ENCODE results near the gene COL6A5. TPM values are rescaled to one million over a fixed set of nuclear protein-coding genes. Genes with fewer than 3 reads are reported as not detected.

Gene COL6A5
- total RNA-seq, 1 experiment from 2014 or later: not detected

DNA sequence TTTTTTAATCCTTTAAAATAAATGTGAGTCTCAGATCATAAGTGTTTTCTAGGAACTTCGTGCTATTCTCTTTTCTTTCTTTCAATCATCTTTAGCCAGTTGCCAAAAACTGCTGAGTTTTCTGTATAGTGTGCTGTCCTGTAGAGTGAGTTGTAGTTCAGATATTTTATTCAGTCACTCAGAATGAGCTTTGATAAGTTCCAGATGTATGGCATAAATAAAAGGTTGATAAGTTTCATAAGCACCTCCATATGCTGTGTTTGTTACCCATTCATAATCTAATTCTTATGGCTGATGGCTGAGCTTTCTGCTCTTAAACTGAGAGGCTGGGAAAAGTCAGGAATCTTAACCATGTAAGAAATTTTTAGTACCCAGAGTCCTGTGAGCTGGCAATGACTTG is 112.2 kb downstream of the COL6A5 start:
- Mint-ChIP-seq H3K27ac (ENCODE audit: low read depth, unreplicated experiment) (no peak overlapping the region), H3K4me3 (ENCODE audit: unreplicated experiment) (no peak overlapping the region), H3K27me3 (ENCODE audit: insufficient read depth, unreplicated experiment) (peaks cover 11% of the 10 kb centered on the region), H3K9me3 (ENCODE audit: unreplicated experiment) (no peaks in the 10 kb centered on the region), H3K36me3 (ENCODE audit: insufficient read depth, unreplicated experiment) (no peaks in the 10 kb centered on the region), H3K4me1 (ENCODE audit: insufficient read depth, unreplicated experiment) (no peaks in the 10 kb centered on the region)
- intact Hi-C loops (cut with micrococcal nuclease): no loop called here
- ChIA-PET CTCF (interaction anchor here (1.3 kb wide), 1 partner anchor 19 kb away, joined by 3 read pairs; no protein-coding TSS in a partner anchor), POLR2A (no interaction called here)
- DNase-seq (ENCODE audit: unreplicated experiment): no peak
- no peak for TF ChIP-seq CTCF (IDR thresholded peaks at IDR 0.05; ENCODE audit: unreplicated experiment)
- no TSS peak for BruUV-seq (replicated peaks)

DNA sequence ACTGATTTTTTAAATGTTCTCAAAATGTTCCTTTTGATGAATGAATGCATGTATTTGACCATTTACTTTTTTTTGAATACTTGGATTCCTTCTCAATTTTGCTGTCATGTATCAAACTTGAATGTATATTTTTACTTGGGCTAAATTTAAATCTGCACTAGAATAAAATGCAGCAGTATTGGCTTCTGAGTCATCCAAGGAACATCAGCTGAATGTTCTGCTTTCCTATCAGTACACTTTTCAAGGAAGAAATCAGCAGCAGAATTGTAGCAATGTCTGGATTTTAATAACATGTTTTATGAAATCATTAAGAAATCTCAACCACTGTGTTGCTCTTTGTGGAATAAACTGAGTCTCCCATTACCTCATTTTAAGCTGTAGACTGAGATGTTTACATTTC is 114.5 kb downstream of the COL6A5 start:
- TF ChIP-seq CTCF (IDR thresholded peaks at IDR 0.05; ENCODE audit: unreplicated experiment): no peak
- Mint-ChIP-seq H3K4me1 (ENCODE audit: insufficient read depth, unreplicated experiment) (no peaks in the 10 kb centered on the region), H3K36me3 (ENCODE audit: insufficient read depth, unreplicated experiment) (no peaks in the 10 kb centered on the region), H3K27me3 (ENCODE audit: insufficient read depth, unreplicated experiment) (peaks cover 16% of the 10 kb centered on the region), H3K9me3 (ENCODE audit: unreplicated experiment) (no peaks in the 10 kb centered on the region), H3K27ac (ENCODE audit: low read depth, unreplicated experiment) (no peak overlapping the region), H3K4me3 (ENCODE audit: unreplicated experiment) (no peak overlapping the region)
- CTCF ChIA-PET: interaction anchor here (0.7 kb wide), 1 partner anchor 103 kb away, joined by 3 read pairs; no protein-coding TSS in a partner anchor
- POLR2A ChIA-PET: no interaction called here
- no peak for DNase-seq (ENCODE audit: unreplicated experiment)
- BruUV-seq (replicated peaks): no TSS peak
- intact Hi-C loops (cut with micrococcal nuclease): no loop called here

- TF ChIP-seq CTCF (IDR thresholded peaks at IDR 0.05; ENCODE audit: unreplicated experiment): no peak
- no TSS peak for BruUV-seq (replicated peaks)
These were observed 116.6 kb downstream of the COL6A5 start for GRCh38 chr3:130462089-130462488.

DNA sequence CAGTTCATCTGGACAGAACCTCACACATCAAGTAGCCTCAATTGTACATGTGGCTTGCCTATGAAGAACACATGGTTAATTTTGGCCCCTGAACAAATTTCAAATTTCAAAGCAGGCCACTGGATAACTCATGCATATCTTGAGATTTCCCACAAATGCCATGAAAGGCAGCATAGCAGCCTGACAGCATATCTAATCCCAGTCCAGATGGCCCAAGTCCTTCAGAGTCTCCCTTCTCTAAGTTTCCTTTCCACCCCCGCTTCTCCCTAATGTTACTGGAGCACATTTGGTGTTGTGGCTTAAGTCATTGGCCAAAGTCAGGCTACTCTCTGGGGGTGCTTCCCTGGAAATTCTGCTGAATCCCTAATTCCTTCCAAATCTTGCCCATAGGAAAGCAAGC is 117.7 kb downstream of the COL6A5 start:
- Mint-ChIP-seq H3K27ac (ENCODE audit: low read depth, unreplicated experiment) (no peak overlapping the region), H3K4me1 (ENCODE audit: insufficient read depth, unreplicated experiment) (no peaks in the 10 kb centered on the region), H3K27me3 (ENCODE audit: insufficient read depth, unreplicated experiment) (peaks cover 27% of the 10 kb centered on the region), H3K9me3 (ENCODE audit: unreplicated experiment) (no peaks in the 10 kb centered on the region), H3K4me3 (ENCODE audit: unreplicated experiment) (no peak overlapping the region), H3K36me3 (ENCODE audit: insufficient read depth, unreplicated experiment) (no peaks in the 10 kb centered on the region)
- no peak for DNase-seq (ENCODE audit: unreplicated experiment)
- TF ChIP-seq CTCF (IDR thresholded peaks at IDR 0.05; ENCODE audit: unreplicated experiment): no peak
- BruUV-seq (replicated peaks): no TSS peak
- ChIA-PET CTCF (interaction anchor here (0.5 kb wide), 1 partner anchor 356 kb away, joined by 4 read pairs; no protein-coding TSS in a partner anchor), POLR2A (no interaction called here)
- intact Hi-C loops (cut with micrococcal nuclease): no loop called here

More at GRCh38 chr3:130462089-130462488, 116.6 kb downstream of the COL6A5 start:
- ChIA-PET CTCF (no interaction called here), POLR2A (no interaction called here)
- Mint-ChIP-seq H3K4me1 (ENCODE audit: insufficient read depth, unreplicated experiment) (no peaks in the 10 kb centered on the region), H3K27me3 (ENCODE audit: insufficient read depth, unreplicated experiment) (peaks cover 31% of the 10 kb centered on the region), H3K4me3 (ENCODE audit: unreplicated experiment) (no peak overlapping the region), H3K9me3 (ENCODE audit: unreplicated experiment) (no peaks in the 10 kb centered on the region), H3K36me3 (ENCODE audit: insufficient read depth, unreplicated experiment) (no peaks in the 10 kb centered on the region), H3K27ac (ENCODE audit: low read depth, unreplicated experiment) (no peak overlapping the region)
- intact Hi-C loops (cut with micrococcal nuclease): no loop called here
- DNase-seq (ENCODE audit: unreplicated experiment): no peak
